K562 (cell line): Measurements from ENCODE around the gene AGFG2. TPM values are rescaled to one million over a fixed set of nuclear protein-coding genes. Genes with fewer than 3 reads are reported as not detected.
A peak's percentile ranks its signal among the peaks of the same experiment; 100 is the strongest.

Experiments
- ATAC-seq: fragments of 200-7000 bp; cut with Tn5 transposase; 3 replicates; pipeline ENCODE4 v1.9.1; 2020; ENCODE audit warnings: moderate library complexity
- BruUV-seq: library from RNA; stranded (reverse); fragments of 400-500 nt; replicated peaks from 2 replicates; lab custom pipeline; 2021; lab: Mats Ljungman, UMichigan
- CTCF ChIA-PET: fragments of 300-600 bp; formaldehyde crosslinking; extraction: SDS; loops from one replicate; lab custom pipeline; 2021; ENCODE audit warnings: low intra/inter-chr PET ratio; lab: Yijun Ruan, JAX
- POLR2A ChIA-PET: fragments of 300-600, 350-650 bp; sonication (Branson Sonifier 250); formaldehyde crosslinking; extraction: SDS; loops from one replicate; lab custom pipeline; 2021; ENCODE audit warnings: antibody characterized with exemption, inconsistent platforms; lab: Yijun Ruan, JAX
- DNase-seq, 4 experiments: peaks; one replicate each; pipeline versions ENCODE4 v3.0.0 to v3.0.0-alpha.2; 2011 to 2018; ENCODE audit warnings: low spot score in 3 of 4, mixed read lengths in 3 of 4; ENCODE audit errors: extremely low read depth in 1 of 4
- FAIRE-seq: peaks from 2 replicates; lab custom pipeline; 2011; peaks lifted over from hg19 to GRCh38; lab: Jason Lieb, UNC
- H2AFZ ChIP-seq: 2 replicates; pipeline ENCODE4 v1.6.0; 2011; ENCODE audit warnings: low read depth, low read length, control low read depth, inconsistent platforms
- H3K27ac ChIP-seq: fragments of 200-600 bp; 3 replicates; pipeline ENCODE4 v1.8.0; 2011; ENCODE audit warnings: low read depth, mild to moderate bottlenecking, control low read depth, inconsistent platforms, low read length, moderate library complexity, mixed read lengths; ENCODE audit errors: extremely low read depth
- H3K27me3 ChIP-seq, 2 experiments: fragments of 300-600 bp in 1 of 2; 2 replicates in 1 of 2; 3 replicates in 1 of 2; pipeline versions ENCODE4 v1.6.0 to v1.8.0; 2011; ENCODE audit warnings: inconsistent platforms in 2 of 2, low read length in 2 of 2, mild to moderate bottlenecking in 1 of 2, mixed read lengths in 1 of 2, moderate library complexity in 1 of 2; ENCODE audit not compliant: control insufficient read depth in 2 of 2, insufficient read depth in 2 of 2
- H3K36me3 ChIP-seq: fragments of 300-600 bp; 3 replicates; pipeline ENCODE4 v1.8.0; 2011; ENCODE audit warnings: mild to moderate bottlenecking, low read length, inconsistent platforms; ENCODE audit not compliant: control insufficient read depth, insufficient read depth
- H3K4me1 ChIP-seq, 2 experiments: fragments of 200-600 bp in 1 of 2; replicated peaks in 1 of 2; 2 replicates in 1 of 2; 3 replicates in 1 of 2; pipeline versions ENCODE4 v1.5.1 to v1.8.0; 2011; ENCODE audit warnings: inconsistent platforms in 2 of 2, low read length in 2 of 2, mild to moderate bottlenecking in 1 of 2, mixed read lengths in 1 of 2, moderate library complexity in 1 of 2; ENCODE audit not compliant: control insufficient read depth in 2 of 2, insufficient read depth in 2 of 2
- H3K4me2 ChIP-seq: 2 replicates; pipeline ENCODE4 v1.6.1; 2011; ENCODE audit warnings: low read length, control low read depth, inconsistent platforms, mixed read lengths; ENCODE audit not compliant: insufficient read depth
- H3K4me3 ChIP-seq: fragments of 200-600 bp; sonication (generic), shearing (Covaris generic); 2 replicates; pipeline ENCODE4 v1.5.1; 2016; ENCODE audit warnings: control low read depth, inconsistent platforms
- H3K79me2 ChIP-seq: fragments of 200-600 bp; 3 replicates; pipeline ENCODE4 v1.8.0; 2011; ENCODE audit warnings: low read length, inconsistent platforms; ENCODE audit not compliant: control insufficient read depth, insufficient read depth
- H3K9ac ChIP-seq, 2 experiments: 2 replicates each; pipeline versions ENCODE4 v1.6.0 to v1.6.1; 2011; ENCODE audit warnings: low read depth in 2 of 2, low read length in 2 of 2, control low read depth in 1 of 2, inconsistent platforms in 1 of 2, mild to moderate bottlenecking in 1 of 2, mixed read lengths in 1 of 2; ENCODE audit not compliant: insufficient read depth in 1 of 2
- H3K9me1 ChIP-seq: one replicate; pipeline ENCODE4 v1.6.0; 2011; ENCODE audit warnings: inconsistent platforms, mild to moderate bottlenecking, low read length, moderate library complexity; ENCODE audit not compliant: control insufficient read depth, insufficient read depth
- H3K9me3 ChIP-seq: replicated peaks from 2 replicates; pipeline ENCODE4 v1.5.1; 2011; ENCODE audit warnings: low read depth, low read length, inconsistent platforms; ENCODE audit not compliant: control insufficient read depth, insufficient read depth
- H4K20me1 ChIP-seq: replicated peaks from 2 replicates; pipeline ENCODE4 v1.6.1; 2011; ENCODE audit warnings: low read length, inconsistent platforms, mixed read lengths; ENCODE audit not compliant: control insufficient read depth, insufficient read depth
- BHLHE40 ChIP-seq: IDR thresholded peaks from 2 replicates; pipeline ENCODE4 v1.6.1; 2011; ENCODE audit warnings: low read length, improper control_type of control experiment
- KLF16 ChIP-seq: IDR thresholded peaks from 2 replicates; pipeline ENCODE4 v1.6.1; 2016; ENCODE audit warnings: antibody characterized with exemption
- MAX ChIP-seq: sonication (generic); formaldehyde crosslinking; IDR thresholded peaks from 2 replicates; pipeline ENCODE4 v1.9.0; 2022; ENCODE audit warnings: mild to moderate bottlenecking, missing genetic modification reagents
- MBD2 ChIP-seq: sonication (generic); IDR thresholded peaks from 2 replicates; pipeline ENCODE4 v1.6.1; 2016; ENCODE audit warnings: low read depth, borderline replicate concordance
- MYC ChIP-seq, 2 experiments: fragments of 250-450 bp in 1 of 2; sonication (Bioruptor Pico) in 1 of 2; IDR thresholded peaks; 2 replicates each; pipeline versions ENCODE4 v1.5.1 to v1.6.1; 2012 to 2021; ENCODE audit warnings: low read depth in 2 of 2, borderline replicate concordance in 1 of 2, improper control_type of control experiment in 1 of 2, low read length in 1 of 2, mild to moderate bottlenecking in 1 of 2, moderate library complexity in 1 of 2
- POLR2G ChIP-seq: fragments of 200-400 bp; formaldehyde crosslinking; IDR thresholded peaks from 2 replicates; pipeline ENCODE4 v1.6.1; 2017; ENCODE audit warnings: low read depth, mild to moderate bottlenecking, antibody characterized with exemption, low read length, moderate library complexity
- SPI1 ChIP-seq: IDR thresholded peaks from 2 replicates; pipeline ENCODE4 v1.6.1; 2011; ENCODE audit warnings: low read depth, low read length, control low read depth, borderline replicate concordance
- WGBS: fragments of 100-300 bp; shearing (Covaris generic); methylation state at CpG from one replicate; pipeline ENCODE4 v1.1.6; 2016; ENCODE audit warnings: low coverage, mixed read lengths; ENCODE audit not compliant: insufficient coverage; ENCODE audit errors: missing lambda C conversion rate; 5-methylcytosine and 5-hydroxymethylcytosine counted together
- in situ Hi-C: fragments of 300-500 bp; cut with MboI; formaldehyde crosslinking; loops from 4 replicates; pipeline ENCODE4 v1.15.0; 2018; ENCODE audit warnings: inconsistent platforms, mixed read lengths
- intact Hi-C: fragments of 100-400 bp; cut with micrococcal nuclease; formaldehyde crosslinking; loops from 2 replicates; pipeline ENCODE4 v1.14.2; 2022
- polyA plus RNA-seq, 8 experiments: library from polyadenylated mRNA; depleted of rRNA in 4 of 8; stranded (reverse) in 5 of 8; unstranded in 3 of 8; fragments of >200 nt; fragmentation: Nextera tagmentation in 2 of 8; fragmentation: Illumina TruSeq in 1 of 8; extraction: Ambion mirVana in 2 of 8; extraction: Trizol in 1 of 8; gene quantifications; 2 replicates each; pipeline versions ENCODE4 v1.2.1 to v1.2.3, GENCODE V29; 2011 to 2014; ENCODE audit warnings: inconsistent platforms in 1 of 8, missing spikeins in 1 of 8
- total RNA-seq, 7 experiments: library from RNA; depleted of rRNA in 6 of 7; stranded (reverse); fragments of >200 nt in 6 of 7; fragmentation: Illumina TruSeq in 2 of 7; extraction: Trizol in 2 of 7; gene quantifications; 2 replicates each; pipeline versions ENCODE4 v1.2.1 to v1.2.3, GENCODE V29; 2011 to 2021; ENCODE audit warnings: low replicate concordance in 1 of 7
- TF ChIP-seq, protein P1 (sequence below): fragments of 450-650 bp; IDR thresholded peaks from 2 replicates; pipeline ENCODE4 v1.6.1; 2017; ENCODE audit warnings: antibody characterized with exemption, mild to moderate bottlenecking
- TF ChIP-seq, protein P2 (sequence below), 2 experiments: fragments of 450-650 bp; conservative IDR thresholded peaks; 2 replicates each; pipeline ENCODE4 v1.6.1; 2017; ENCODE audit warnings: mild to moderate bottlenecking in 2 of 2, moderate library complexity in 2 of 2
- TF ChIP-seq, protein P3 (sequence below), 2 experiments: IDR thresholded peaks; 2 replicates each; pipeline ENCODE4 v1.6.1; 2011; ENCODE audit warnings: borderline replicate concordance in 1 of 2, control low read depth in 1 of 2, low read depth in 1 of 2, low read length in 1 of 2, mild to moderate bottlenecking in 1 of 2, mixed read lengths in 1 of 2, moderate library complexity in 1 of 2; ENCODE audit not compliant: insufficient read depth in 1 of 2, insufficient read length in 1 of 2, poor library complexity in 1 of 2, severe bottlenecking in 1 of 2; ENCODE audit errors: extremely low read depth in 1 of 2
- TF ChIP-seq, protein P4 (sequence below): sonication (generic); formaldehyde crosslinking; IDR thresholded peaks from 2 replicates; pipeline ENCODE4 v1.5.0; 2020; ENCODE audit warnings: missing genetic modification reagents

AGFG2 gene
- total and polyA plus RNA-seq, 9 of the 15 experiments (the other 6 are each of a cell fraction or from before 2014, with no cell fraction given) = 0.31 to 23.1 (median 6.5) TPM

- in situ Hi-C loops = loop anchor here (25.0 kb wide), 1 partner anchor 106 kb away; the partner anchor contains the start of gene SPACDR
- ChIA-PET CTCF (no interaction called here), POLR2A (interaction anchor here (0.6 to 1.0 kb wide), 6 partner anchors 13 to 1406 kb away, joined by 3 to 5 read pairs (median 3); partner anchors contain the start of genes LRCH4 and ZCWPW1)
- Histone ChIP-seq H3K4me3 (no peak overlapping the region), H3K27ac (no peak overlapping the region), H4K20me1 (no peaks in the 10 kb centered on the region), H3K9me1 (peaks cover 8% of the 10 kb centered on the region), H3K27me3 (no peaks in the 10 kb centered on the region), H3K36me3 (peaks cover 6% of the 10 kb centered on the region; the same call in 1 of the 3 replicates), H3K79me2 (no peaks in the 10 kb centered on the region), H2AFZ (no peak overlapping the region), H3K4me1 (peaks cover 6 to 76% of the 10 kb centered on the region in 2 experiments; a peak in 4 of 5 replicates), H3K9me3 (no peaks in the 10 kb centered on the region), H3K4me2 (no peak overlapping the region), H3K9ac (peak overlapping the region in 1 of 2 experiments; percentile 77; a peak in 2 of 4 replicates)
- ATAC-seq = peak; percentile 20
- 44% methylated on average over 11 of the region's 11 CpGs for WGBS
- no TSS peak for BruUV-seq
- intact Hi-C loops = no loop called here
- peak; percentile 77 for FAIRE-seq
- DNase-seq = peak in 1 of 4 experiments; percentile 61
- TF ChIP-seq POLR2G (peak; percentile 68), KLF16 (no peak), SPI1 (no peak), MBD2 (0 out of 2 replicates have a peak, but pooled peaks have one; percentile 12), MAX (CRISPR knock-in tag) (peak; percentile 81), BHLHE40 (no peak), MYC (IDR thresholded peaks at IDR 0.05; ENCODE audit: low read depth, low read length) (peak; percentile 87), MYC (CRISPR knock-in tag; IDR thresholded peaks at IDR 0.05; ENCODE audit: borderline replicate concordance, low read depth) (no peak)
- TF ChIP-seq, protein P1, sequence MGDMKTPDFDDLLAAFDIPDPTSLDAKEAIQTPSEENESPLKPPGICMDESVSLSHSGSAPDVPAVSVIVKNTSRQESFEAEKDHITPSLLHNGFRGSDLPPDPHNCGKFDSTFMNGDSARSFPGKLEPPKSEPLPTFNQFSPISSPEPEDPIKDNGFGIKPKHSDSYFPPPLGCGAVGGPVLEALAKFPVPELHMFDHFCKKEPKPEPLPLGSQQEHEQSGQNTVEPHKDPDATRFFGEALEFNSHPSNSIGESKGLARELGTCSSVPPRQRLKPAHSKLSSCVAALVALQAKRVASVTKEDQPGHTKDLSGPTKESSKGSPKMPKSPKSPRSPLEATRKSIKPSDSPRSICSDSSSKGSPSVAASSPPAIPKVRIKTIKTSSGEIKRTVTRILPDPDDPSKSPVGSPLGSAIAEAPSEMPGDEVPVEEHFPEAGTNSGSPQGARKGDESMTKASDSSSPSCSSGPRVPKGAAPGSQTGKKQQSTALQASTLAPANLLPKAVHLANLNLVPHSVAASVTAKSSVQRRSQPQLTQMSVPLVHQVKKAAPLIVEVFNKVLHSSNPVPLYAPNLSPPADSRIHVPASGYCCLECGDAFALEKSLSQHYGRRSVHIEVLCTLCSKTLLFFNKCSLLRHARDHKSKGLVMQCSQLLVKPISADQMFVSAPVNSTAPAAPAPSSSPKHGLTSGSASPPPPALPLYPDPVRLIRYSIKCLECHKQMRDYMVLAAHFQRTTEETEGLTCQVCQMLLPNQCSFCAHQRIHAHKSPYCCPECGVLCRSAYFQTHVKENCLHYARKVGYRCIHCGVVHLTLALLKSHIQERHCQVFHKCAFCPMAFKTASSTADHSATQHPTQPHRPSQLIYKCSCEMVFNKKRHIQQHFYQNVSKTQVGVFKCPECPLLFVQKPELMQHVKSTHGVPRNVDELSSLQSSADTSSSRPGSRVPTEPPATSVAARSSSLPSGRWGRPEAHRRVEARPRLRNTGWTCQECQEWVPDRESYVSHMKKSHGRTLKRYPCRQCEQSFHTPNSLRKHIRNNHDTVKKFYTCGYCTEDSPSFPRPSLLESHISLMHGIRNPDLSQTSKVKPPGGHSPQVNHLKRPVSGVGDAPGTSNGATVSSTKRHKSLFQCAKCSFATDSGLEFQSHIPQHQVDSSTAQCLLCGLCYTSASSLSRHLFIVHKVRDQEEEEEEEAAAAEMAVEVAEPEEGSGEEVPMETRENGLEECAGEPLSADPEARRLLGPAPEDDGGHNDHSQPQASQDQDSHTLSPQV = peak; percentile 40; the same call in 1 of the 2 replicates
- TF ChIP-seq, protein P2, sequence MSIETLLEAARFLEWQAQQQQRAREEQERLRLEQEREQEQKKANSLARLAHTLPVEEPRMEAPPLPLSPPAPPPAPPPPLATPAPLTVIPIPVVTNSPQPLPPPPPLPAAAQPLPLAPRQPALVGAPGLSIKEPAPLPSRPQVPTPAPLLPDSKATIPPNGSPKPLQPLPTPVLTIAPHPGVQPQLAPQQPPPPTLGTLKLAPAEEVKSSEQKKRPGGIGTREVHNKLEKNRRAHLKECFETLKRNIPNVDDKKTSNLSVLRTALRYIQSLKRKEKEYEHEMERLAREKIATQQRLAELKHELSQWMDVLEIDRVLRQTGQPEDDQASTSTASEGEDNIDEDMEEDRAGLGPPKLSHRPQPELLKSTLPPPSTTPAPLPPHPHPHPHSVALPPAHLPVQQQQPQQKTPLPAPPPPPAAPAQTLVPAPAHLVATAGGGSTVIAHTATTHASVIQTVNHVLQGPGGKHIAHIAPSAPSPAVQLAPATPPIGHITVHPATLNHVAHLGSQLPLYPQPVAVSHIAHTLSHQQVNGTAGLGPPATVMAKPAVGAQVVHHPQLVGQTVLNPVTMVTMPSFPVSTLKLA (conservative IDR thresholded peaks at IDR 0.05) = peak; percentile 71 to 82
- TF ChIP-seq, protein P3, sequence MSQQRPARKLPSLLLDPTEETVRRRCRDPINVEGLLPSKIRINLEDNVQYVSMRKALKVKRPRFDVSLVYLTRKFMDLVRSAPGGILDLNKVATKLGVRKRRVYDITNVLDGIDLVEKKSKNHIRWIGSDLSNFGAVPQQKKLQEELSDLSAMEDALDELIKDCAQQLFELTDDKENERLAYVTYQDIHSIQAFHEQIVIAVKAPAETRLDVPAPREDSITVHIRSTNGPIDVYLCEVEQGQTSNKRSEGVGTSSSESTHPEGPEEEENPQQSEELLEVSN (IDR thresholded peaks at IDR 0.05; ENCODE audit: borderline replicate concordance in 1 of 2, extremely low read depth in 1 of 2, insufficient read depth in 1 of 2, insufficient read length in 1 of 2, low read depth in 1 of 2, low read length in 1 of 2, poor library complexity in 1 of 2, severe bottlenecking in 1 of 2) = peak; percentile 35 to 47
- TF ChIP-seq, protein P4, sequence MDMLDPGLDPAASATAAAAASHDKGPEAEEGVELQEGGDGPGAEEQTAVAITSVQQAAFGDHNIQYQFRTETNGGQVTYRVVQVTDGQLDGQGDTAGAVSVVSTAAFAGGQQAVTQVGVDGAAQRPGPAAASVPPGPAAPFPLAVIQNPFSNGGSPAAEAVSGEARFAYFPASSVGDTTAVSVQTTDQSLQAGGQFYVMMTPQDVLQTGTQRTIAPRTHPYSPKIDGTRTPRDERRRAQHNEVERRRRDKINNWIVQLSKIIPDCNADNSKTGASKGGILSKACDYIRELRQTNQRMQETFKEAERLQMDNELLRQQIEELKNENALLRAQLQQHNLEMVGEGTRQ = peak; percentile 45; the same call in 1 of the 2 replicates
Observed at GRCh38 chr7:100568176-100568895, 29.3 kb downstream of the AGFG2 start.
